CD4-positive, alpha-beta T cell treated with Interleukin-17A for 4 hours (primary cell): ENCODE results near the gene OR10G6.
"Not testable (repeated sequence)": the region's sequence is repeated elsewhere in the genome, so short reads cannot be mapped to it uniquely, and the experiment has no call there.

ENCODE experiments used
- DNase-seq: peaks from one replicate; pipeline ENCODE4 v3.0.0-alpha.2; 2020; ENCODE audit warnings: mixed read lengths

The OR10G6 gene, protein sequence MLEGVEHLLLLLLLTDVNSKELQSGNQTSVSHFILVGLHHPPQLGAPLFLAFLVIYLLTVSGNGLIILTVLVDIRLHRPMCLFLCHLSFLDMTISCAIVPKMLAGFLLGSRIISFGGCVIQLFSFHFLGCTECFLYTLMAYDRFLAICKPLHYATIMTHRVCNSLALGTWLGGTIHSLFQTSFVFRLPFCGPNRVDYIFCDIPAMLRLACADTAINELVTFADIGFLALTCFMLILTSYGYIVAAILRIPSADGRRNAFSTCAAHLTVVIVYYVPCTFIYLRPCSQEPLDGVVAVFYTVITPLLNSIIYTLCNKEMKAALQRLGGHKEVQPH

GRCh38 chr11:123995119-123995518, at the start of gene OR10G6:
TSS of gene OR10G6 (minus strand) at chr11:123995161. CDS start at chr11:123995161, 0 bp downstream.
- no peak for DNase-seq

DNA sequence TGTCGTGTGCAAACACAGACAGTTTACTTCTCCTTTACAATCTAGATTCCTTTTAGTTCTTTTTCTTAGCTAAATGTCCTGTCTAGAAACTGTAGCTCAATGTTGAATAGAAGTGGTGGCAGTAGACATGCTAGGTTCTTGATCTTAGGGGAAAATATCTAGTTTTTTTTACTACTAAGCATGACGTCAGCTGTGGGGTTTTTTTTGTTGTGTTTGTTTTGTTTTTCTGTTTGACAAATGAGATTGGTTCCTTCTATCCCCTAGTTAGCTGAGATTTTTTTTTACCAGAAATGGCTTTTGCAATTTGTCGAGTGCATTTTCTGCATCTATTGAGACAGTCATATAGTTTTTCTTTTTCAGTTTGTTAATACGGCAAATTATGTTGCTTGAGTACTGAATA, 48.5 kb upstream of the OR10G6 start:
- DNase-seq = no peak

- DNase-seq = no peak
Measured at GRCh38 chr11:124041254-124041653, 46.3 kb upstream of the OR10G6 start, which contains the start of gene OR10G7. TSS of gene OR10G7 (minus strand) at chr11:124041325. CDS start at chr11:124039001, 2,324 bp downstream.

- no peak for DNase-seq
Measured at GRCh38 chr11:124039557-124039956, 44.6 kb upstream of the OR10G6 start.

DNA sequence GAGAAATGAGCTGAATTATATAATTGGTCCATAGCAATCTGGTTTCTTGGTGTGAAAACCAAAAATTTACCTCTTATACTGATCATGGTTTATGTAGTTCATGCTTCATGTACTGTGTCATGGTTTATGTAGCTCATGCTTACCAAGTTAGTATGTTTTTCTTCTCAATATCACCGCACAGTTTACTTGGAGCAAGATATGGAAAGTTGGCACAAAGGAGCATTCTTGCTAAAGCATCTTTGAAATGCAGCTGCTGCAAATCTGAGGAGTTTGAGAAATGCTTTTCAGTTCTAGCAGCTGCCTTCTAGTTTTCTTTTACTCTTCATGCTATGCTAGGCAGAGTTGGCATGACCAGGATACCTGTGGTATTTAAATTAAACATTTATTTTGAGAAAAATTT, 41.7 kb upstream of the OR10G6 start:
- no peak for DNase-seq

GRCh38 chr11:124026498-124026897, 31.5 kb upstream of the OR10G6 start, which contains the start of gene OR10G8:
TSS of gene OR10G8 (plus strand) at chr11:124026798. CDS start at chr11:124029623, 2,825 bp downstream.
- no peak for DNase-seq

DNA sequence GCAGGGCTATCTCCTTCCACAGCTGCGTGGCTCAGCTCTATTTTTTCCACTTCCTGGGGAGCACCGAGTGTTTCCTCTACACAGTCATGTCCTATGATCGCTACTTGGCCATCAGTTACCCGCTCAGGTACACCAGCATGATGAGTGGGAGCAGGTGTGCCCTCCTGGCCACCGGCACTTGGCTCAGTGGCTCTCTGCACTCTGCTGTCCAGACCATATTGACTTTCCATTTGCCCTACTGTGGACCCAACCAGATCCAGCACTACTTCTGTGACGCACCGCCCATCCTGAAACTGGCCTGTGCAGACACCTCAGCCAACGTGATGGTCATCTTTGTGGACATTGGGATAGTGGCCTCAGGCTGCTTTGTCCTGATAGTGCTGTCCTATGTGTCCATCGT, 20.9 kb upstream of the OR10G6 start:
- not testable (repeated sequence) for DNase-seq

- no peak for DNase-seq
Measured at GRCh38 chr11:124012697-124013096, 17.7 kb upstream of the OR10G6 start, which contains the start of gene OR10G4. TSS of gene OR10G4 (plus strand) at chr11:124012997. CDS start at chr11:124015575, 2,578 bp downstream.

DNA sequence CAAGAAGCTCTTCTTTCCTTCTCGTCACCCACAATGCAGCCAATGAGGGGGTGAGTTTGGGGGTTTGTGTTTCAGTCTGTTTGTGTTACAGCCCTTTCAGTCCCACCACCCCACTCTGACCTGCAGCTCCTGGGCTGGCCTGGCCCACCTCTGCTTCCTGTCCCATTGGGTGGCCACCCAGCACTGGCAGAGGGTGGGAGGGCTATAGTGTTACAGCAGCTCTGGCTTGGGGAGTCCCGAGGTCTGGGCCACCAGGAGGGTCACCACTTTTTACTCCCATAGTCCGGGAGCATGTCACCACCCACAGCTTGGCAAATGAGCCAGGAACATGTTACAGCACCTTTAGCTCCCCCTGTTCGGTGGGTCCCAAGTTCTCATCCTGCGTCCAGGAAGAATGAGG, 15.7 kb downstream of the OR10G6 start:
- DNase-seq = no peak

DNA sequence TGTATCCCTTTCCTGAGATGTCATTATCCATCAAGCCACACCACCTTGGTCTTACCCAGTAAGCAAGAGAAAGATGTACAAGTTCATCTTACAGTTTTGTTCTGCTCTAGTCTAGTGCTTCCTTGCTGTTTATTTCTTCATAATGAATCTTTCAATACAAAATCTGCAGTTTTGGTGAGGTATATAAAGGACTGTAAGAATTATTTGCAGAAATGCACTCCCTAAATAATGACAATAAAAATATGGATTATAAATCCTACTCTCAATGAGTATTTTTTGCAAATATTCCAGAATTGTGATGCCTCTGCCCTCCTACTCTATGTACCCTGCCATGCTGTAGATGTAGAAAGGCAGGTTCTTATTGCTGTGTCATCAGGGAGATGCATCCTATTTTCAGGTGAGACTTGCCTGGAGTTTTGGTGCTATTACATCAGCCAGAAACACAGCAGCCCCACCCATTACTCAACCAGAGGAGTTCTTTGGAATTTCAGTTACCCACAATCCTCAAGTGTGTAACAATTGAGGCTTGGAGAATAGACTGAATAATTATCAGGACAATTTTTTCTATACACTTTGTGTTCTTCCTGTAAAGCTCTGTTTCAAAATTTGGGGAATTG, 17.1 kb downstream of the OR10G6 start, which contains the start of gene OR10S1:
Gene OR10S1, minus strand, starts transcription at position 51 of the 617 bp plus-strand sequence. CDS start 117 bp downstream, outside the sequence.
- no peak for DNase-seq

GRCh38 chr11:123976770-123977560, 18.0 kb downstream of the OR10G6 start:
- no peak for DNase-seq

- no peak for DNase-seq
Measured at GRCh38 chr11:123973816-123974215, 21.1 kb downstream of the OR10G6 start.

DNA sequence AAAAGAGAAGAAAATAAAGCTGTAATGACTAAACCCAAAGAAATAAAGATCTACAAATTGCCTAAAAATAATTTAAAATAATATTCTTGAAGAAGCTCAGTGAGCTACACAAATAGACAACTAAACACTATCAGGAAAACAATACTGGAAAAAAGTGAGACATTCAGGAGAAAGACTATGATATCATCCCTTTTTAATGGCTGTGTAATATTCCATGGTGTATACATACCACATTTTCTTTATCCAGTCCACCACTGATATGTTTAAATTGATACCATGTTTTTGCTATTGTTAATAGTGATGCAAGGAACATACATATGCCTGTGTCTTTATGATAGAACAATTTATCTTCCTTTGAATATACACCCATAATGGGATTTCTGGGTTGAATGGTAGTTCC, 38.2 kb downstream of the OR10G6 start:
- DNase-seq = no peak

DNA sequence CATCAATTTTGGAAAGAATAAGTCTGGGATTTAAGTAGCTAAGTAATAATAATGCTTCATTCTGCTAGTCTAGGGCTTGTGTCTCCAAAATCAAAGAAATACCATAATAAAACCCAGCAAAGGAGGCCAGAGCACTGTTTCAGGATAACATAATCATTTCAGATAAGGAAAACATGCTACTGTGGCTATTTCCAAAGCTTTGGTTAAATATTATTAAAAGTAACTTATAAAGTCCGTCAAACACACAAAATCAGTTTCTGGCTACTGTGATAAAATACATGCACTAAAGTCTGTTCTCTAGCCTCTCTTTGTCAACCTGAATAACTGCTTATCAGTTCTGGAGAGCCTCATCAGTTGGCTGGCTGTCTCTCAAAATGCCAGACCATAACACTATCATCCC, 49.8 kb downstream of the OR10G6 start:
- no peak for DNase-seq
